Neural progenitor cell (in vitro differentiated cells): ENCODE data around the gene MBP. TPM values are rescaled to one million over a fixed set of nuclear protein-coding genes. Genes with fewer than 3 reads are reported as not detected.

ENCODE experiments used
- DNase-seq: peaks from one replicate; pipeline ENCODE4 v3.0.0-alpha.2; 2016; ENCODE audit warnings: low spot score
- H2AFZ ChIP-seq: fragments of 200-600 bp; sonication (generic); replicated peaks from 2 replicates; pipeline ENCODE4 v1.6.1; 2016; ENCODE audit warnings: antibody characterized with exemption
- H3F3A ChIP-seq: fragments of 200-600 bp; sonication (generic); 2 replicates; pipeline ENCODE4 v1.6.1; 2016; ENCODE audit warnings: antibody characterized with exemption, low read depth
- H3K27ac ChIP-seq: fragments of 200-600 bp; sonication (generic); 2 replicates; pipeline ENCODE4 v1.5.1; 2016; ENCODE audit warnings: mild to moderate bottlenecking
- H3K27me3 ChIP-seq: fragments of 200-600 bp; sonication (generic); 2 replicates; pipeline ENCODE4 v1.6.1; 2016; ENCODE audit warnings: mild to moderate bottlenecking, moderate library complexity
- H3K36me3 ChIP-seq: fragments of 200-600 bp; sonication (generic); 2 replicates; pipeline ENCODE4 v1.5.1; 2016
- H3K4me1 ChIP-seq: fragments of 200-600 bp; sonication (generic); 2 replicates; pipeline ENCODE4 v1.6.1; 2016; ENCODE audit warnings: mixed run types
- H3K4me2 ChIP-seq: fragments of 200-600 bp; sonication (generic); 2 replicates; pipeline ENCODE4 v1.6.1; 2016
- H3K4me3 ChIP-seq: fragments of 200-600 bp; sonication (generic); 2 replicates; pipeline ENCODE4 v1.5.1; 2016
- H3K79me2 ChIP-seq: fragments of 200-600 bp; sonication (generic); 2 replicates; pipeline ENCODE4 v1.6.1; 2016; ENCODE audit warnings: low read depth
- H3K9ac ChIP-seq: fragments of 200-600 bp; sonication (generic); 2 replicates; pipeline ENCODE4 v1.6.1; 2016
- H3K9me3 ChIP-seq: fragments of 200-600 bp; sonication (generic); 2 replicates; pipeline ENCODE4 v1.5.1; 2016; ENCODE audit warnings: low read depth
- H4K20me1 ChIP-seq: fragments of 200-600 bp; sonication (generic); 2 replicates; pipeline ENCODE4 v1.6.1; 2016; ENCODE audit warnings: low read depth
- H3K27ac Mint-ChIP-seq: 3 replicates; pipeline ENCODE4 v1.8.0; 2021; ENCODE audit warnings: mixed read lengths
- H3K27me3 Mint-ChIP-seq: 2 replicates; pipeline ENCODE4 v1.8.0; 2022; ENCODE audit warnings: low read depth, mild to moderate bottlenecking, inconsistent platforms, moderate library complexity, mixed read lengths; ENCODE audit not compliant: insufficient read depth
- H3K36me3 Mint-ChIP-seq: 3 replicates; pipeline ENCODE4 v1.8.0; 2021; ENCODE audit warnings: mixed read lengths
- H3K4me1 Mint-ChIP-seq: 3 replicates; pipeline ENCODE4 v1.8.0; 2021; ENCODE audit warnings: mixed read lengths
- H3K4me3 Mint-ChIP-seq: 3 replicates; pipeline ENCODE4 v1.8.0; 2021; ENCODE audit warnings: mild to moderate bottlenecking, moderate library complexity, mixed read lengths
- H3K9me3 Mint-ChIP-seq: 3 replicates; pipeline ENCODE4 v1.8.0; 2020; ENCODE audit warnings: mixed read lengths
- CTCF ChIP-seq: fragments of 200-600 bp; sonication (generic); IDR thresholded peaks from 2 replicates; pipeline ENCODE4 v1.5.1; 2017; ENCODE audit warnings: antibody characterized with exemption, mild to moderate bottlenecking
- EZH2 ChIP-seq: fragments of 200-600 bp; sonication (generic); IDR thresholded peaks from 2 replicates; pipeline ENCODE4 v1.6.1; 2017; ENCODE audit warnings: antibody characterized with exemption, mild to moderate bottlenecking, moderate library complexity
- EZH2phosphoT487 ChIP-seq: fragments of 200-600 bp; sonication (generic); IDR thresholded peaks from 2 replicates; pipeline ENCODE4 v1.6.1; 2017; ENCODE audit warnings: antibody characterized with exemption
- total RNA-seq: library from RNA; depleted of rRNA; stranded (reverse); fragments of >200 nt; gene quantifications from 2 replicates; pipeline ENCODE4 v1.2.3, GENCODE V29; 2015; ENCODE audit warnings: low replicate concordance

The MBP gene
- total RNA-seq, 1 donor from 2014 or later, result 0.64 TPM

- peaks cover 2% of the 10 kb centered on the region for H3K27me3 Mint-ChIP-seq
- Histone ChIP-seq H3K4me3 (no peak overlapping the region), H3K4me1 (no peaks in the 10 kb centered on the region), H4K20me1 (no peaks in the 10 kb centered on the region), H3K27me3 (no peaks in the 10 kb centered on the region), H3K79me2 (no peaks in the 10 kb centered on the region), H3K9ac (no peak overlapping the region), H3F3A (no peaks in the 10 kb centered on the region), H3K27ac (no peak overlapping the region), H2AFZ (no peak overlapping the region), H3K9me3 (no peaks in the 10 kb centered on the region), H3K4me2 (no peak overlapping the region), H3K36me3 (peaks cover 5% of the 10 kb centered on the region)
- no peaks in the 10 kb centered on the region for H3K4me1 Mint-ChIP-seq
- no peak overlapping the region for H3K4me3 Mint-ChIP-seq
- TF ChIP-seq EZH2phosphoT487 (no peak), CTCF (no peak), EZH2 (no peak)
- H3K27ac Mint-ChIP-seq, result no peak overlapping the region
- peaks cover 15% of the 10 kb centered on the region for H3K36me3 Mint-ChIP-seq
- no peak for DNase-seq
- no peaks in the 10 kb centered on the region for H3K9me3 Mint-ChIP-seq
These were observed 194.0 kb downstream of the MBP start for GRCh38 chr18:76938619-76939018.

- H3K4me3 ChIP-seq, result no peak overlapping the region
- H3K36me3 ChIP-seq, result peaks cover 5% of the 10 kb centered on the region
- no peak overlapping the region for H2AFZ ChIP-seq
- Mint-ChIP-seq H3K4me1 (no peaks in the 10 kb centered on the region), H3K9me3 (no peaks in the 10 kb centered on the region), H3K27ac (no peak overlapping the region), H3K27me3 (no peaks in the 10 kb centered on the region), H3K4me3 (no peak overlapping the region), H3K36me3 (peaks cover 18% of the 10 kb centered on the region)
- no peaks in the 10 kb centered on the region for H3K9me3 ChIP-seq
- H3K9ac ChIP-seq, result no peak overlapping the region
- no peaks in the 10 kb centered on the region for H3K4me1 ChIP-seq
- no peak overlapping the region for H3K4me2 ChIP-seq
- no peaks in the 10 kb centered on the region for H4K20me1 ChIP-seq
- H3K79me2 ChIP-seq, result no peaks in the 10 kb centered on the region
- H3K27me3 ChIP-seq, result no peaks in the 10 kb centered on the region
- H3K27ac ChIP-seq, result no peak overlapping the region
- no peaks in the 10 kb centered on the region for H3F3A ChIP-seq
- TF ChIP-seq EZH2, result no peak
- TF ChIP-seq EZH2phosphoT487, result no peak
- no peak for TF ChIP-seq CTCF
- DNase-seq, result no peak
These were observed 195.0 kb downstream of the MBP start for GRCh38 chr18:76937597-76937996.

- Histone ChIP-seq H3K36me3 (peaks cover 5% of the 10 kb centered on the region), H3F3A (no peaks in the 10 kb centered on the region), H3K4me3 (no peak overlapping the region), H3K4me2 (no peak overlapping the region), H3K27me3 (no peaks in the 10 kb centered on the region), H3K9me3 (no peaks in the 10 kb centered on the region), H3K4me1 (no peaks in the 10 kb centered on the region), H3K27ac (no peak overlapping the region), H3K9ac (no peak overlapping the region), H4K20me1 (no peaks in the 10 kb centered on the region), H2AFZ (no peak overlapping the region), H3K79me2 (no peaks in the 10 kb centered on the region)
- no peak overlapping the region for H3K4me3 Mint-ChIP-seq
- peaks cover 22% of the 10 kb centered on the region for H3K36me3 Mint-ChIP-seq
- no peak overlapping the region for H3K27ac Mint-ChIP-seq
- H3K27me3 Mint-ChIP-seq, result no peaks in the 10 kb centered on the region
- H3K4me1 Mint-ChIP-seq, result no peaks in the 10 kb centered on the region
- TF ChIP-seq CTCF (no peak), EZH2phosphoT487 (no peak)
- DNase-seq, result no peak
- H3K9me3 Mint-ChIP-seq, result no peaks in the 10 kb centered on the region
These were observed 195.7 kb downstream of the MBP start for GRCh38 chr18:76936877-76937276.
